Thyroid gland (tissue), 4 donors: ENCODE results near the gene HPD. TPM values are rescaled to one million over a fixed set of nuclear protein-coding genes. Genes with fewer than 3 reads are reported as not detected.

ENCODE experiments used
- DNase-seq, 2 donors: peaks; one replicate each; pipeline ENCODE4 v3.0.0-alpha.2; 2019
- H3K27ac ChIP-seq, 3 donors: fragments of 200-600 bp; sonication (generic); 1 replicate in 2 of 3; 2 replicates in 1 of 3; pipeline ENCODE4 v1.5.1; 2016 to 2019; ENCODE audit warnings: mild to moderate bottlenecking in 1 of 3, moderate library complexity in 1 of 3
- H3K27me3 ChIP-seq: fragments of 200-600 bp; sonication (generic); one replicate; pipeline ENCODE4 v1.5.1; 2019
- H3K36me3 ChIP-seq, 2 donors: fragments of 200-600 bp; sonication (generic); one replicate each; pipeline ENCODE4 v1.5.1; 2016 to 2019
- H3K4me1 ChIP-seq, 2 donors: fragments of 200-600 bp; sonication (generic); one replicate each; pipeline ENCODE4 v1.5.1; 2017 to 2019
- H3K4me3 ChIP-seq, 3 donors: fragments of 200-600 bp; sonication (generic); replicated peaks in 1 of 3; 1 replicate in 2 of 3; 2 replicates in 1 of 3; pipeline ENCODE4 v1.5.1; 2016; ENCODE audit warnings: mild to moderate bottlenecking in 1 of 3
- H3K9me3 ChIP-seq: fragments of 200-600 bp; sonication (generic); one replicate; pipeline ENCODE4 v1.5.1; 2017
- POLR2A ChIP-seq, 2 donors: fragments of 450-650 bp; IDR thresholded peaks; one replicate each; pipeline ENCODE4 v1.6.1; 2017; ENCODE audit warnings: antibody characterized with exemption in 2 of 2, mild to moderate bottlenecking in 2 of 2, moderate library complexity in 1 of 2
- whole genome bisulfite sequencing, 2 donors: methylation state at CpG; one replicate each; pipeline ENCODE4 v1.1.5; 2017; 5-methylcytosine and 5-hydroxymethylcytosine counted together
- intact Hi-C: fragments of 100-400 bp; cut with DNase I; formaldehyde crosslinking; loops from one replicate; pipeline ENCODE4 v1.15.1; 2023
- total RNA-seq, 4 donors: library from RNA; depleted of rRNA; stranded (reverse); fragments of >200 nt; gene quantifications; one replicate each; pipeline ENCODE4 v1.2.3, GENCODE V29; 2016
- TF ChIP-seq, protein P1 (sequence below), 6 experiments: fragments of 200-600 bp in 3 of 6; fragments of 450-650 bp in 3 of 6; sonication (generic) in 3 of 6; IDR thresholded peaks; one replicate each; pipeline ENCODE4 v1.5.1; 2016 to 2019; ENCODE audit warnings: antibody characterized with exemption in 6 of 6, mild to moderate bottlenecking in 2 of 6, inconsistent platforms in 1 of 6, moderate library complexity in 1 of 6

Gene HPD
- total RNA-seq, 4 donors from 2014 or later, result 0.39 to 1.2 (median 0.78) TPM; not detected in 1

DNA sequence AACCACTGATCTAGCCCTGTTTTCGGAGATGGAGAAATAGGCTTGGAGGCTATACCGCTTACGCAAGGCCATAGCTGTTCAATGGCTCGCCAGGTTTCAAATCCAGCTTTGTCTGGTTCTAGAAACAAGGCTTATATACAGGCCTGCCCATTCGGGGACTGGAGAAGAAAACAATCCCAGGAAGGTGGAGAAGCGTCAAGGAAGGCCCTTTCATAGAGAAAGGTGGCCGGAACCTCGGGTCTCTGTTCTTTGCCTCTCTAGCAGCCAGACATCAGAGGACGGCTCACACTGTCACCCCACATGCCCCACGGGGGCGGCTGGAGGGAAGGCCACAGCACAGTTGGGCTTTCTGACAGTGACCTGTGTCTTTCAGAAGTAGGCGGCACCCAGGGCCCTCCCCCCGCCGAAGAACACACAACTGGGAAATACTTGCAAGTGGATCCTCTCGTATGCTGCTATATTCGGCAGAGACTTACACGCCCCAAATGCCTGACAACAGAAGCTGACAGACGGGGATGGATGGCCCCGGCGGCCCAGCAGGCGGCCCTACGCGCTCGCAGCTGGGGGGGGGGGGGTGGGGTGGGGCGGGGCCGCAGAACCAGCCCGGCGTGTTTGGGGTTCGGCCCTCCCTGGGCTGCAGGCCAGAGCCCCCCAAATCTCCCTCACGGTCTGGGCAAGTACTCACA, 59.4 kb downstream of the HPD start:
- no peaks in the 10 kb centered on the region for H3K36me3 ChIP-seq
- TF ChIP-seq, protein P1, sequence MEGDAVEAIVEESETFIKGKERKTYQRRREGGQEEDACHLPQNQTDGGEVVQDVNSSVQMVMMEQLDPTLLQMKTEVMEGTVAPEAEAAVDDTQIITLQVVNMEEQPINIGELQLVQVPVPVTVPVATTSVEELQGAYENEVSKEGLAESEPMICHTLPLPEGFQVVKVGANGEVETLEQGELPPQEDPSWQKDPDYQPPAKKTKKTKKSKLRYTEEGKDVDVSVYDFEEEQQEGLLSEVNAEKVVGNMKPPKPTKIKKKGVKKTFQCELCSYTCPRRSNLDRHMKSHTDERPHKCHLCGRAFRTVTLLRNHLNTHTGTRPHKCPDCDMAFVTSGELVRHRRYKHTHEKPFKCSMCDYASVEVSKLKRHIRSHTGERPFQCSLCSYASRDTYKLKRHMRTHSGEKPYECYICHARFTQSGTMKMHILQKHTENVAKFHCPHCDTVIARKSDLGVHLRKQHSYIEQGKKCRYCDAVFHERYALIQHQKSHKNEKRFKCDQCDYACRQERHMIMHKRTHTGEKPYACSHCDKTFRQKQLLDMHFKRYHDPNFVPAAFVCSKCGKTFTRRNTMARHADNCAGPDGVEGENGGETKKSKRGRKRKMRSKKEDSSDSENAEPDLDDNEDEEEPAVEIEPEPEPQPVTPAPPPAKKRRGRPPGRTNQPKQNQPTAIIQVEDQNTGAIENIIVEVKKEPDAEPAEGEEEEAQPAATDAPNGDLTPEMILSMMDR (IDR thresholded peaks at IDR 0.05), result peak in 1 of 6 experiments; percentile 22
- TF ChIP-seq POLR2A (IDR thresholded peaks at IDR 0.05), result peak in 1 of 2 donors; percentile 0
- H3K27me3 ChIP-seq, result no peaks in the 10 kb centered on the region
- peak; percentile 74 to 76 for DNase-seq
- H3K27ac ChIP-seq, result peak overlapping the region; percentile 100
- intact Hi-C loops, result no loop called here
- no peaks in the 10 kb centered on the region for H3K9me3 ChIP-seq
- H3K4me1 ChIP-seq, result peaks cover 48 to 62% of the 10 kb centered on the region in 2 donors
- H3K4me3 ChIP-seq, result peak overlapping the region in 1 of 3 donors; percentile 89
- 40 to 49% methylated on average over 9 to 14 of the region's 30 CpGs for WGBS, 2 donors

- Histone ChIP-seq H3K27me3 (no peaks in the 10 kb centered on the region), H3K36me3 (no peaks in the 10 kb centered on the region), H3K27ac (peak overlapping the region; percentile 100), H3K9me3 (no peaks in the 10 kb centered on the region), H3K4me1 (peaks cover 54 to 64% of the 10 kb centered on the region in 2 donors), H3K4me3 (peak overlapping the region in 1 of 3 donors; percentile 89)
- no peak for TF ChIP-seq POLR2A (IDR thresholded peaks at IDR 0.05)
- TF ChIP-seq, protein P1 (IDR thresholded peaks at IDR 0.05), result no peak
- 74 to 81% methylated on average over 7 to 10 of the region's 10 CpGs for WGBS, 2 donors
- DNase-seq, result no peak
- intact Hi-C loops, result no loop called here
These were observed 59.9 kb downstream of the HPD start for GRCh38 chr12:121798787-121799155.

DNA sequence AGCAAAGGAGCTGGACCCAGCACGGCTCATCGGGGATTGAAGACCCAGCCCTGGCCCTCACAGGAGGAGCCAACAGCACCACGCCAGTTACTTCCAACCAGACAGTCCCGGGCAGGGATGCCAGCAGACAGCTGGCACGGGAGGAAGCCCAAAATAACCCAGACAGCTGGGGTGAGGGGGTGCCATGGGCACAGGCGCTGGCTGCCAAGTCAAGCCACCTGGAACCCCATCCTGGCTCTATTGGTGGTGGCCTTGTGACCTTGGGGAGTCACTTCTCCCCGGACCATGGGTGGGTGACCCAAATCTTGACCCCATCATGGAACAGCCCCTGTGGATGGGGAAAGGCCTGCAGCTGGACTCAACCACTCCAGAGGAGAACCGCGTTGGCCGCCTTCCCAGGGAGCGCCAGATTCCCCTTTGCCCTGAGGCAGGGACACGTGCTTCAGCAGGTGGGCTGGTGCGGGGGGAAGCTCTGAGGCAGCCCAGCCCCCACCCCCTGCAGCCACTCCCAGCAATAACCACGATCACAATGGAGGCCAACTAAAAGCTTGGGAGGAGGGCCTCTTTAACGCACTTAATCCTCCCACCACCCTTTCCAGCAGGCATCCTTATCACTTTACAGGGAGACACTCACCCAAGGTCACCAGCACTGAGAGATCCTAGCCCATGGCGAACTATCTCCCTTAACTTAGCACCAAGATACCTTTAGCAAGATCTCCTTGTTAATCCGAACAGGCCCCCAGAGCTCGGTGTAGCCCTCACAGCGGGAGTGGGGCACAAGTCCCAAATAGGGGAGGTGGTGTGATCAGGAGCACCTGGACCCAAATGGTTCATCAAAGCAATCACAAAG, 60.5 kb downstream of the HPD start:
- no peak for TF ChIP-seq POLR2A (IDR thresholded peaks at IDR 0.05)
- TF ChIP-seq, protein P1 (IDR thresholded peaks at IDR 0.05), result no peak
- H3K4me3 ChIP-seq, result peak overlapping the region in 1 of 3 donors; percentile 89
- intact Hi-C loops, result no loop called here
- peak; percentile 81 to 83 for DNase-seq
- peak overlapping the region; percentile 100 for H3K27ac ChIP-seq
- H3K4me1 ChIP-seq, result peaks cover 59 to 67% of the 10 kb centered on the region in 2 donors
- H3K36me3 ChIP-seq, result no peaks in the 10 kb centered on the region
- WGBS, 2 donors, result 39 to 40% methylated on average over 7 to 11 of the region's 19 CpGs
- no peaks in the 10 kb centered on the region for H3K9me3 ChIP-seq
- H3K27me3 ChIP-seq, result no peaks in the 10 kb centered on the region

DNA sequence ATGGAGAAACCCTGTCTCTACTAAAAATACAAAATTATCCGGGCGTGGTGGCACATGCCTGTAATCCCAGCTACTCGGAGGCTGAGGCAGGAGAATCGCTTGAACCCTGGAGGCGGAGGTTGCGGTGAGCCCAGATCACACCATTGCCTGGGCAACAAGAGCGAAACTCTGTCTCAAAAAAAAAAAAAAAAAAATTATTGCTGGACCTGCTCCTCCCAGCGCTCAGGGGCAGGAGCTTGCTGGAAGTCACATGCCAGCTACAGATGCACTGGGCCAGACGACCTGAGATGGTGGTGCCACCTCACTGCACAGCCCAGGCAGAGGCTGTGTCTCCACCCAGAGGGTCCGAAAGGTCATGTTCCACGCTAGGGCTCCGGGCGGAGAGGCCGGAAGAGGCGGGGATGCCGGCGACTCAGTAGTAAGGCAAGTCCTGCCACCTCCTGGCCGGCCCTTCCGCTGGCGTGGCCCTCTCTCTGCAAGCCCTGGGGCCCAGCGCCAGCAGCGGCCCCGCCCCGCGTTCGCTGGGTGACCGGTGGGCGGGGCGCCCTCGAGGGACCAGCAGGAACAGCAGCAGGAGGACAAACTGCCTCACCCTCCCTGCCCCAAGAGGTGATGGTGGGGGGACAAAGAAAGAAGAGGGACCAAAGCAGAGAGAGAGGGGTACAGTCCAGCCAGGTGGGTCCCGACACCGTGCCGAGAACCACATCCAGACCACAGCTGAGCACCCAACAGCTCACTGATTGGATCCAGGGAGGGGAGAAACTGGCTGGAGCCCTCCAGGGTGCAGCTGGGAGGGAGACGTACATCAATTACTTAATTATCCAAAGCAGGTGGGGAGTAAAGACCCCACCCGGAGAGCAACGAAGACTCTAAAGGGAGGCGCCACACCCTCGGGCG, 61.6 kb downstream of the HPD start:
- Histone ChIP-seq H3K4me1 (peaks cover 69 to 70% of the 10 kb centered on the region in 2 donors), H3K9me3 (no peaks in the 10 kb centered on the region), H3K36me3 (no peaks in the 10 kb centered on the region), H3K27ac (peak overlapping the region; percentile 91 to 100 (median 100)), H3K27me3 (no peaks in the 10 kb centered on the region), H3K4me3 (peak overlapping the region in 1 of 3 donors; percentile 15)
- 17 to 31% methylated on average over 23 to 30 of the region's 39 CpGs for WGBS, 2 donors
- peak in 1 of 2 donors; percentile 81 for TF ChIP-seq POLR2A (IDR thresholded peaks at IDR 0.05)
- TF ChIP-seq, protein P1 (IDR thresholded peaks at IDR 0.05), result peak in 3 of 6 experiments; percentile 18 to 54 (median 27)
- DNase-seq, result peak; percentile 99 to 100
- intact Hi-C loops, result no loop called here
